GM18861 (cell line): Measurements from ENCODE around the gene TENM4.

ENCODE experiments used
- ATAC-seq: cut with Tn5 transposase; IDR thresholded peaks from one replicate; pipeline ENCODE4 v1.9.1; 2021; ENCODE audit not compliant: unreplicated experiment

TENM4 gene

DNA sequence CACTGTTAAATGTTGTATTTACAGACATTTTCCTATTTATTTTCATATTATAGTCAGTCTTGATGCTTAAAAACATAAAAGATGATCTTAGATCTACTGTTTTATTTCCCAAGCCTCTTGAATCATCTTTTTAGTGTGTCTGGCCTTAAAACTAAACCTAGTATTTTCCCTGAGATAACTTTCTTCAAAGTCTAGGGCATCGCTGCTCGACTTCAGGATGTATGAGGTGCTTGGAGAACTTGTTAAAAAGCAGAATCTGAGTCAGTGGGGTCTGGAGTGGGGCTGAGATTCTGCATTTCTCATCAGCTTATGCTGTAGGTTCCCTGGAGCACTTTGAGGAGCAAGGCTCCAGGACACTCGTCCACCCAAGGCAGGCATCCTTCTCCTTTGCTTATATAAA lies 404.9 kb downstream of the TENM4 start:
- no peak for ATAC-seq

GRCh38 chr11:79033833-79034232 lies 407.0 kb downstream of the TENM4 start:
- ATAC-seq = no peak

- ATAC-seq = no peak
Measured at GRCh38 chr11:79030448-79030847, 410.4 kb downstream of the TENM4 start.

DNA sequence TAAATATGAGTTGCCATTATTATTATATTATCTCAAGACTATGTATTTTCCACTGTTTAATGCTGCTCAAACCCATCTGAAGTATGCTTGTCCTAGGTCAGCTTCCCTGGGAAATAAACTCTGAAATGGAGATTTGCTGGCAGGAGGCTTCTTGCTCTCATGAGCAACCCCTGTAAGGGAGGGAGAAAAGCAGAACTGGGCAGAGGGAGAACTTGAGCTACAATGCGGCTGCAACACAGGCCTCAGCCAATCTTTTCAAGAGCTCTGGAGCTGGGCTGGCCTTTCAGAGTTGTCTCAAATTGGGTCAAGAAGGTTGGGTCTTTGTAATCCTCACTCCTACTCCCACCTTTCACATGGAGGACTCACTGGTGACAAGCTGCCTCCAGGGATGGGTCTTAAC lies 412.6 kb downstream of the TENM4 start:
- ATAC-seq = no peak

DNA sequence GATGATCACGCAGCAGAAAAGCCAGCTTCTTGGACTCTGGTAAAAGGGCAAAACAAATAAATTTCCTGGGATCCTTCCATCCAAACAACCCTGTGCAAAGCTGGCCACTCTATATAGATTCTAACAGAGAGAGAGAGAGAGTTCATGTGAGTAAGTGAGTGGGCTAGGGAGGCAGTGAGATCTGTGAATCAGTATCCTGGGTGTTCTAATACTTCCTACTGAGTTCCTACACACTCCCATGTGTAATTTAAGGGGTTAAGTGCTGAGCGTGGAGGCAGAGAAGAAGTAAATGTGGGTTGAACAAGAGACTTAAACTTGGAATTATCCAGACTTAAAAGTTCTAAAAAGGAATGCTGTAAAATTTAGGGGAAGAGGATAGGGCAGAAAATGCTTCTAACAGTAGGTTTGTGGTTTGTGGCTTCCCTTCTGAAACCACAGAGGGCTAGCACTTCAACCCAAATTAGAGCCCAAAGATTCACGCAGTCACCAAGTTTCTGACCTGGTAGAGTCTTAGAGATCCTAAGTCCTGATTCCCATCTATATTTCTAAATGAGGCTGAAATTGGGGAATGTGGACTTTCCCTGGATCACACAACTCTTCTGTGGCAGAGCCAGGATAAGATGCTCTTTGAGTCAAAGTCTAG lies 413.9 kb downstream of the TENM4 start:
- no peak for ATAC-seq

DNA sequence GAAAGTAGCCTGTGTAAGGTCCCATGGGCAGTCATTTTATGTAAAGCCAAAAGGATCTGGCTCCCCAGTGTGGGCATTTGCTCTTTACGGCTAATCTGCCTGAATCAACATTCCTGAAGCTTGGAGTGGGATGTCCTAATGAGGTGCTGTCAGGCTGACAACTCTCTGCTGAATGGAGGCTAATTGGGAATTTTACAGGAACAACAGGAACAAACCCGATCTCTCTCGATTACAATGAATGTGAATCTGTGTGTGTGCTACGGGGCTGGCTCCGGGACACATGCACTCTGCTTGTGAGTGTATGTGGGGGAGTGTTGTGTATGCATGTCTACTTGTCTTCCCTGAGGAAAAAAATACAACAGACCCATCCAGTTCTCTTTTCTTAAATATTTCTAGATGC lies 415.2 kb downstream of the TENM4 start:
- ATAC-seq = no peak

DNA sequence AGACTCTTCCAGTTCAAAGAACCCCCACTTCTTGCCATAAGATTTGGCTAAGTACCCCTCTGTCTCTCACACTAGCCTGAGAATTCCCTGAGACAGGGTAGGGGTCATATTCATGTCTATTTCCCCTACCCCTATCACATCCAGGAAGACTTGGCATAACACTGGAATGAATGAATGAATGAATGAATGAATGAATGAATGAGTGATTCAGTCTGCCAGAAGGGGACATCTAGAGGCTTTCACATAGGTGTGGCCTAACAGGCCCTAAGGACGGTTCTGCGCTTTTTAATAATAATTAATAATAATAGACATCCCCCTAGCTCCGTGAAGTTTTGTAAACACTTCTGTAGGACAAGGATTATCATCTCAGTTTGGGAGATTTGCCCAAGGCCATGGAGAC lies 415.7 kb downstream of the TENM4 start:
- no peak for ATAC-seq

DNA sequence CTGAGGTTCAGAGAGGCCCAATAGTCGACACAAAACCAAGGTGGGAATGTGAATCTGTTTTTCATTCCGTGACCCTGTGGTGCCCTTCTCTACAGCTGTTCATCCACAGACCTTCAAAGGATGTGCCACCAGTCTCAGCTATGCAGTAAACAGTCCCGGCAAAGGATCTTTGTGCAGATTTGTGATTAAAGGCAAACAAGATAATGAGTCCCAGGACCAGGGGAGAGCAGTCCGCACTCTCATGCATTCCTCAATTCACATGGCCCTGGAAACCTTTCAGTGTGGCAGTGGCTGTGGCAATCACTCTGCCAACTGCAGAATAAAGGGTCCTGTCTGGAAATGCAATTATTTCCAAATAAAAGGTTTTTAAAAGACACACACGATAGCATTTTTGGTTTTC lies 418.6 kb downstream of the TENM4 start:
- no peak for ATAC-seq

GRCh38 chr11:79021601-79022000 lies 419.2 kb downstream of the TENM4 start:
- ATAC-seq = no peak

DNA sequence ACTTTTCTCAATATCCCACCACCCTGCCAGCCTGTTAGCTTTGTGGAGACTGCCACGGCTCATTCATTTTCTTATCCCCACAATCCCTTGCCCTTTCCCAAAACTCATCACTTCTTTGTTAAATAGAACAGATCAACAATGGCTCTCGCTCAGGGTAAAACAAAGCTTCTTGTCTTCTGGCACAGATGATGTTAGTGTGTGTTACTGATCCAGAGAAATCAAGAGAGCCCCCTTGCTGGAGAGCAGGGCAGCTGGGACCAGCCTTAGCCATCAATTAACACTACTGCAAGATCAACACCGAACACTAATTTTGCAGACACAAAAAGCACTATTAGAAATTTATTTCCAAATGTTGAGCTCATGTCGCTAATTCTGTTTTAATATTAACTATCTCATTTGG lies 420.9 kb downstream of the TENM4 start:
- ATAC-seq = no peak

DNA sequence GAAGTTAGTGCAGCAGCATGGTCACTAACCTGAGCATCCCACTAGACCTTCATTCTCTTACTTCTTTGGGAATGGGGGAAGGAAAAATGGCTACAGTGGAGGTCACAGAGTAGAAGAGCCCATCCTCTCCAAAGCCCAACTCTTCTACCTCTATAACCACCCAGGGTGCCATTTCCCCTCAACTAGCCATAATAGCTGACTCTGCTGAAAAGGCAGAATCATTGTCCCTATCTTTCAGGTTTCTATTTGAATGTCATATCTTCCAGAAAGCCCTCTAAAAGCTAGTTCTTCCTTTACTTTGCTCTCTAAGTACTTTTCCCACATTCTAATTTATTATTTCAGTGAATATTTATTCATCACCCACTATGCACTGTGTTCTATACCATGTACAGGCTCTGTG lies 421.6 kb downstream of the TENM4 start:
- ATAC-seq = no peak

DNA sequence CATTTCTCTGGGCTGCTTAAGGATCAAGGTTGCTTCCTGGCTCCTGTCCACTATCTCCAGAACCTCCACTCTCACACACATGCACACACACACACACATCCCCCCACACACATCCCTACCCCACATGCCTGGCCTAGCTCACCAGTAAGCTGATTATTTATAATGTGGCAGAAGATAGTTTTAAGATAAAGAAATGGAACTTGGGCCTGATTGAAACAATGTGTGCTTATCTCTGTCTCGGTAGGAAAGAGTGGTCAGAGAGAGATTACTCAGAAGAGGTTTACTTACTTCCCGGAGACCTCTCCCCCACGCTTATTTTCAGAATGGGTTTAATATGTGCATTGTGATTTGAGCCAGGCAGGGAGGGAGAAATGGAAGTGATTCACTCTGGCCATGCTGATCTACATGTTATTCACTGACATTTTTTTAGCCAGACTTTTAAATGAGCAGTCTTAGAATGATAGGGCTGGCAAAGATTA lies 422.4 kb downstream of the TENM4 start:
- no peak for ATAC-seq

DNA sequence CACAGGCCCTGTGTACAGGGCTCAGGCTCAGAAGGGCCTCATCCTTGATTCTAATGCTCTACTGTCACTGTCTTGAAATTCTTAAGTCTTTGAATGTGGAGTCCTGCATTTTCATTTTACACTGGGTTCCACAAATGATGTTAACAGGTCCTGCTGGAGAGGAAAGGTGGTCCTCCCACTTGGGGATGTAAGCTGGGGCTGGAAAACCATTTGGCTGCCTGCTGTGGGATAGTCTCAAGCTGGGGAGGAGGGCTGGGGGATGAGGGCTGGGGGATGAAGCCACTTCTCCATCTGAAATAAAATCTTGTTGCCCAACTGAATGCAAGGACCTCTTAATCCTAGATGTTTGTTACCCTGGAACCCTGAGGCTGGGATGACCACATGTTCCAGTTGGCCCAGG lies 423.0 kb downstream of the TENM4 start:
- ATAC-seq = no peak

DNA sequence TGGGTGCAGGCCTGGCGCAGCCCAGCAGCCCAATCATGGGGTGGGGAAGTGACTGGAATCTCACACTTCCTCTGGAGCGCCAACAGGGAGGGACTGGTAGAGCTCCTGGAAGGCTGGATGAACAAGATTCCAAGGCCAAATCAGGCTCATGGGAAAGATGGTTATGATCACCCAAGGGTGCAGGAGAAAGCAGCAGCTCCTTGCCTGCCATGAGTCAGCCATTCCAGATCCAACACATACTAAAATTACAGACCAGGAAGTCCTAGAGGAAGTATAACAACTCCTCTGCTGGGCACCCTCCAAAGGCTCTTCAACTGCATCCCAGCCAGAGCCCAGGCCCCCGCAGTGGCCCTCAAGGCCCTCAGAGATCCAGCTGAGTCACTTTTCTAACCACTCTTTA lies 427.3 kb downstream of the TENM4 start:
- ATAC-seq = no peak

GRCh38 chr11:79011357-79011756 lies 429.5 kb downstream of the TENM4 start:
- no peak for ATAC-seq

DNA sequence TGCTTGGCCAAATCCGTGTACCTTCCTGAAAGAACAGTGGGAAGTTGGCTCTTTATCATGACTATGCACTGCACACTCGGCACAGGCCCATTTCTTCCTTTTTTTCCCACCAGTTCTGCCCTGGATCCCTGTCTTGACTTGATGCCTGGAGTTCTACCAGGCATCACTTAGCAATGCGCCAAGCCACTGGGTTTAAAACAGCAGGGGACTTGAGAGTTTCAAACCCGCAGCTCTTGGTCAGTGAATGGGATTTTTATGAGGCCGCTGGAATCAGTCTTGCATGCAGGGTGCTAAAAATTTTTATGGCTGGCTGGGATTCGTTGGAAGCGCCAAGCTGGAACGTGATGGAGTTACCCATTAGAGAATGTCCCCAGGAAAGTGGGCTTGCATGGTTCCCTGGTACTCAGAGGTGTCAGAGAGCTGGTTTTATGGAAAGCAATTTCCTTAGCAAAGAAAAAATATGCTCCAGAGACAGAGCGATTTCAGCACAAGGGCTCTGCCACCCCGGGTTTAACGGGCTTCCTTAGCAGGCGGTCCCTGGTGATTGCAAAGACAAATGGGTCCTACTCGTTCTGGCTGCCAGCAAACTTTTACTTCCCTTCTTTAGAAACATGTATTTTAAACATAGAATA lies 432.9 kb downstream of the TENM4 start:
- no peak for ATAC-seq

DNA sequence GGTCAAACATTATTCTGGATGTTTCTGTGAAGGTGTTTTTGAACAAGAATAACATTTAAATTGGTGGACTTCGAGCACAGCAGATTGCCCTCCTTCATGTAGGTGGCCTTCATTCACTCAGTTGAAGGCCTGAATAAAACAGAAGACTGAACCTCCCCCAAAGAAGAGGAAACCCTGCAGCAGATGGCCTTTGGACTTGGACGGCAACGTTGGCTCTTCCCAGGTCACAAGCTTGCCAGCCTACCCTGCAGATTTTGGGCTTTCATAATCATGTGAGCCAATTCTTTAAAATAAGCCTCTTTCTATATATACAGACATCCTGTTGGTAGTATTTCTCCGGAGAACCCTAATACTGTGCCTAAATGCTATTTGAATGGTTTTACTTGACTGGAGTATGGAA lies 434.0 kb downstream of the TENM4 start:
- no peak for ATAC-seq

- no peak for ATAC-seq
Measured at GRCh38 chr11:78996007-78996406, 444.8 kb downstream of the TENM4 start.

DNA sequence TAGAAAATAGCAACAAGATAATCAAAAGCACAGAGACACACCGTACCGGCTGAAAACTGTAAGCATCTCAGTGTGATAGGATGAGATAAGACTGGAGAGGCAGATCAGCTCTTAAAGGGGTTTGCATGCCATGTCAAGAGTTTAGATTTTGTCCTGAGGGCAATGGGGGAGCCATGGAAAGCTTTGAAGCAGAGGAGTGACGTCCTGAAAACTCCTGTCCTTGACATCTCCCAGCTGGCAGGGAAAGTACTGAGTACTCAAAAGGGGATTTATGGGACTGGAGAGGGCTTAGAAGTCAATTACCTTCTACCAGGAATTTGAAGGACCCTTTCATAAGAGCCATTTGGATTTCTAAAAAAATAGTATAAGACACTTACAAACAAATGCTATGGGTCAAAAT lies 445.7 kb downstream of the TENM4 start:
- ATAC-seq = no peak

DNA sequence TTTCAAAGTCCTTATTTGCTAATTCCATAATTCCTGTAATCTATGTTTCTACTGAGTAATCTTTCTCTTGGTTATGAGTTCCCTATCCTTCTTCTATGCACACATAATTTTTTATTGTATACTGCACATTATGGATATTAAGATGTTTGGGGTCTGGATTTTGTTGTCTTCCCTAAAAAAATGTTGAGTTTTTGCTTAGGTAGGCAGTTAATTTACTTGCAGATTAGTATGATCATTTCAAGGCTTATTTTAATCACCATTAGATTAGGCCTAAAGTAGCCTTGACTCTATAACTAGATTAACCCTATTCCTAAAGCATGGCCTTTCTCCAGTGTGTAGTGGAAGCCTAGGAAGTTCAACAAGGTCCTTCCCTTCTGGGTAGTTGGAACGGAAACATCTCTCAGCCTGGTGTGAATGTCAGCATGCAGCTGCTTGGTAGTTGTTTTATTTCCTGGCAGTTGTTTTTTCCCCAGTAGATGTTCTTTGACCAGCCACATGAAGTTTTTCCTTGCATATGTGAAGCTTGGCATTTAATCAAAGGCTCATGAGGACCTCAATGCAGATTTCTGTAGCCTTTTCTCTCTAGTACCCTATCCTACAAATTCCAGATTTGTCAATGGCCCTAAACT lies 446.9 kb downstream of the TENM4 start:
- no peak for ATAC-seq

DNA sequence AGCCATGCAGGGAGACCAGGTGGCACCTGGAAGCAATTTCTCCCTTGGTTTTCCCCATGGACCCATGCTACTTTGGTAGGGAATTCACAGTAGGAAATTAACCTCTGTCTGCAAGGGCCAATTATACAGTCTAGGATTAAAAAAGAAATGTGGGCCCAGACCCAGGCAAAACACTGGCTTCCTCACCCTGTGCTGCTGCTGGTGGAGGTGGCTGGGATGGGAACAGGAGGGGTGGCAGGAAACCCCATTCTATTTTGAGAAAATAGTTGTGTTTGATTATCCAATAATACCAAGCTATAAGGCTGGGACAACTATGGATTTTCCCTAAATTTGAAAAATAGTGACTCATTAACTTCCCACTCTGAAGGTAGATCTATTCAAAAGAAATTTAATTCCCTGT lies 449.1 kb downstream of the TENM4 start:
- ATAC-seq = no peak

- ATAC-seq = no peak
Measured at GRCh38 chr11:78990261-78990660, 450.6 kb downstream of the TENM4 start.

- ATAC-seq = no peak
Measured at GRCh38 chr11:78987748-78988147, 453.1 kb downstream of the TENM4 start.
